ENCODE results near the gene SPZ1. TPM values are rescaled to one million over a fixed set of nuclear protein-coding genes. Genes with fewer than 3 reads are reported as not detected.
"Not testable (repeated sequence)": the region's sequence is repeated elsewhere in the genome, so short reads cannot be mapped to it uniquely, and the experiment has no call there.

SPZ1 gene
- total RNA-seq: not detected

GRCh38 chr5:80319702-80320101 is at the start of gene SPZ1:
TSS of gene SPZ1 (plus strand) at chr5:80320002. CDS start at chr5:80320216, 214 bp downstream.
- no peak within 1 kb of the TSS for H3K27ac ChIP-seq
- H3K27me3 ChIP-seq (replicated peaks; ENCODE audit: insufficient read depth): no peaks in the 10 kb centered on the region
- no peaks in the 10 kb centered on the region for H3K36me3 ChIP-seq
- intact Hi-C loops (cut with DNase I): no loop called here
- WGBS: 93% methylated on average over 2 of the region's 2 CpGs
- TF ChIP-seq POLR2A (IDR thresholded peaks at IDR 0.05) (no peak), POLR2AphosphoS5 (IDR thresholded peaks at IDR 0.05) (no peak)
- TF ChIP-seq, protein P1, sequence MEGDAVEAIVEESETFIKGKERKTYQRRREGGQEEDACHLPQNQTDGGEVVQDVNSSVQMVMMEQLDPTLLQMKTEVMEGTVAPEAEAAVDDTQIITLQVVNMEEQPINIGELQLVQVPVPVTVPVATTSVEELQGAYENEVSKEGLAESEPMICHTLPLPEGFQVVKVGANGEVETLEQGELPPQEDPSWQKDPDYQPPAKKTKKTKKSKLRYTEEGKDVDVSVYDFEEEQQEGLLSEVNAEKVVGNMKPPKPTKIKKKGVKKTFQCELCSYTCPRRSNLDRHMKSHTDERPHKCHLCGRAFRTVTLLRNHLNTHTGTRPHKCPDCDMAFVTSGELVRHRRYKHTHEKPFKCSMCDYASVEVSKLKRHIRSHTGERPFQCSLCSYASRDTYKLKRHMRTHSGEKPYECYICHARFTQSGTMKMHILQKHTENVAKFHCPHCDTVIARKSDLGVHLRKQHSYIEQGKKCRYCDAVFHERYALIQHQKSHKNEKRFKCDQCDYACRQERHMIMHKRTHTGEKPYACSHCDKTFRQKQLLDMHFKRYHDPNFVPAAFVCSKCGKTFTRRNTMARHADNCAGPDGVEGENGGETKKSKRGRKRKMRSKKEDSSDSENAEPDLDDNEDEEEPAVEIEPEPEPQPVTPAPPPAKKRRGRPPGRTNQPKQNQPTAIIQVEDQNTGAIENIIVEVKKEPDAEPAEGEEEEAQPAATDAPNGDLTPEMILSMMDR (IDR thresholded peaks at IDR 0.05): no peak
- DNase-seq (ENCODE audit: low spot score): no peak
- H3K4me1 ChIP-seq (replicated peaks): no peaks in the 10 kb centered on the region
- no peak within 1 kb of the TSS for H3K4me3 ChIP-seq
- H3K9me3 ChIP-seq: no peaks in the 10 kb centered on the region

- H3K4me1 ChIP-seq (replicated peaks); H3K9me3 ChIP-seq; H3K4me3 ChIP-seq; H3K36me3 ChIP-seq; intact Hi-C loops (cut with DNase I); H3K27me3 ChIP-seq (replicated peaks; ENCODE audit: insufficient read depth); DNase-seq (ENCODE audit: low spot score): not testable (repeated sequence)
- WGBS: 95% methylated on average over 2 of the region's 2 CpGs
- H3K27ac ChIP-seq: peak overlapping the region in 1 of 2 donors; percentile 67
These were observed 49.3 kb upstream of the SPZ1 start for GRCh38 chr5:80270543-80270942.

DNA sequence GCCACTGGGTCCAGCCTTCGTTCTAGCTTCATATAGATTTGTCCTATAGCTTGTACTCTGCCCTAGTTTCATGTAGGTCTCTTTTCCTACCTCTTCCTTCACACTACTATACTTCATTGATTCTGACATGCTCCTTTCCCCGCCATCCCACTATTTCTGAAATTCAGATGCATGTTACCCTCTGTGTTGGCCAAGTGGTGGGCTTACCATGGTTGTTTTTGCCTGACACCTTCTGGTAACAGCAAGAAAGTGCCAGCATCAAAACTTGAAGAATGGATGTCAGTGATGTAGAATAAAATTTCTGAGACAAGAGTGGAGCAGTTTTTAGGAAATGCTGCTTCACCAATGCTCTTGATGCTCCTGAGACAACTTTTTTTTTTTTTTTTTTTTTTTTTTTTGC is 44.5 kb upstream of the SPZ1 start:
- Histone ChIP-seq H3K4me1 (replicated peaks) (no peaks in the 10 kb centered on the region), H3K4me3 (no peak overlapping the region), H3K27me3 (replicated peaks; ENCODE audit: insufficient read depth) (no peaks in the 10 kb centered on the region), H3K9me3 (no peaks in the 10 kb centered on the region), H3K36me3 (no peaks in the 10 kb centered on the region), H3K27ac (peak overlapping the region in 1 of 2 donors; percentile 67)
- WGBS: 73% methylated on average over 2 of the region's 2 CpGs
- DNase-seq (ENCODE audit: low spot score): no peak
- TF ChIP-seq, protein P1 (IDR thresholded peaks at IDR 0.05): peak in 2 of 4 experiments; percentile 23 to 38
- TF ChIP-seq POLR2AphosphoS5 (IDR thresholded peaks at IDR 0.05) (no peak), POLR2A (IDR thresholded peaks at IDR 0.05) (no peak)
- intact Hi-C loops (cut with DNase I): no loop called here

- H3K4me1 ChIP-seq (replicated peaks): no peaks in the 10 kb centered on the region
- H3K27ac ChIP-seq: peak overlapping the region; percentile 36 to 67
- no peaks in the 10 kb centered on the region for H3K9me3 ChIP-seq
- intact Hi-C loops (cut with DNase I): no loop called here
- peak; percentile 15 for DNase-seq (ENCODE audit: low spot score)
- TF ChIP-seq POLR2A (IDR thresholded peaks at IDR 0.05) (no peak), POLR2AphosphoS5 (IDR thresholded peaks at IDR 0.05) (peak; percentile 74)
- TF ChIP-seq, protein P1 (IDR thresholded peaks at IDR 0.05): no peak
- no peak overlapping the region for H3K4me3 ChIP-seq
- no peaks in the 10 kb centered on the region for H3K27me3 ChIP-seq (replicated peaks; ENCODE audit: insufficient read depth)
- H3K36me3 ChIP-seq: no peaks in the 10 kb centered on the region
These were observed 43.6 kb upstream of the SPZ1 start for GRCh38 chr5:80276186-80276585.

GRCh38 chr5:80277191-80277590 is 42.6 kb upstream of the SPZ1 start:
- WGBS: 31% methylated on average over 2 of the region's 2 CpGs
- Histone ChIP-seq H3K9me3 (no peaks in the 10 kb centered on the region), H3K27ac (peak overlapping the region in 1 of 2 donors; percentile 50), H3K36me3 (no peaks in the 10 kb centered on the region), H3K4me1 (replicated peaks) (no peaks in the 10 kb centered on the region), H3K27me3 (replicated peaks; ENCODE audit: insufficient read depth) (no peaks in the 10 kb centered on the region), H3K4me3 (no peak overlapping the region)
- no peak for DNase-seq (ENCODE audit: low spot score)
- TF ChIP-seq, protein P1 (IDR thresholded peaks at IDR 0.05): no peak
- TF ChIP-seq POLR2AphosphoS5 (IDR thresholded peaks at IDR 0.05): no peak
- no peak for TF ChIP-seq POLR2A (IDR thresholded peaks at IDR 0.05)
- intact Hi-C loops (cut with DNase I): no loop called here

Measured in prostate gland (tissue), 2 donors.